NCI-H128 (cell line): ENCODE measurements around the gene TRIM45.
"Not testable (repeated sequence)": the region's sequence is repeated elsewhere in the genome, so short reads cannot be mapped to it uniquely, and the experiment has no call there.

Experiments
- DNase-seq: peaks from one replicate; lab custom pipeline; 2025; ENCODE audit not compliant: unreplicated experiment; lab: John Stamatoyannopoulos, UW

TRIM45 gene

GRCh38 chr1:117121589-117122329, at the start of gene TRIM45:
TSS of gene TRIM45 (minus strand) at chr1:117121749. CDS start at chr1:117121201, 548 bp downstream.
- peak; percentile 84 for DNase-seq

GRCh38 chr1:117169871-117170596, 48.5 kb upstream of the TRIM45 start:
- no peak for DNase-seq

- DNase-seq: no peak
These were observed 45.9 kb upstream of the TRIM45 start for GRCh38 chr1:117167402-117167801.

GRCh38 chr1:117166076-117166475, 44.5 kb upstream of the TRIM45 start:
- DNase-seq: no peak

GRCh38 chr1:117164209-117164608, 42.7 kb upstream of the TRIM45 start:
- DNase-seq: no peak

- no peak for DNase-seq
These were observed 41.3 kb upstream of the TRIM45 start for GRCh38 chr1:117162816-117163215.

GRCh38 chr1:117161887-117162286, 40.3 kb upstream of the TRIM45 start:
- no peak for DNase-seq

- not testable (repeated sequence) for DNase-seq
These were observed 29.8 kb upstream of the TRIM45 start for GRCh38 chr1:117151305-117151704.

GRCh38 chr1:117150316-117150715, 28.8 kb upstream of the TRIM45 start:
- DNase-seq: no peak

- DNase-seq: no peak
These were observed 26.5 kb upstream of the TRIM45 start for GRCh38 chr1:117147856-117148588.

- DNase-seq: no peak
These were observed 25.8 kb upstream of the TRIM45 start for GRCh38 chr1:117147341-117147831.

GRCh38 chr1:117146575-117147340, 25.2 kb upstream of the TRIM45 start:
- DNase-seq: no peak

GRCh38 chr1:117146072-117146471, 24.5 kb upstream of the TRIM45 start:
- DNase-seq: no peak

GRCh38 chr1:117143871-117144270, 22.3 kb upstream of the TRIM45 start:
- no peak for DNase-seq

- no peak for DNase-seq
These were observed 21.6 kb upstream of the TRIM45 start for GRCh38 chr1:117143172-117143571.

- DNase-seq: no peak
These were observed 20.7 kb upstream of the TRIM45 start for GRCh38 chr1:117142200-117142599.

- DNase-seq: no peak
These were observed 17.0 kb upstream of the TRIM45 start for GRCh38 chr1:117138561-117138960.

- no peak for DNase-seq
These were observed 16.6 kb upstream of the TRIM45 start for GRCh38 chr1:117138106-117138505.

GRCh38 chr1:117137281-117137855, 15.8 kb upstream of the TRIM45 start:
- peak; percentile 12 for DNase-seq

GRCh38 chr1:117136749-117137148, 15.2 kb upstream of the TRIM45 start:
- no peak for DNase-seq
